HG03521 (cell line): ENCODE measurements around the gene ANTXRL.
"Not testable (repeated sequence)": the region's sequence is repeated elsewhere in the genome, so short reads cannot be mapped to it uniquely, and the experiment has no call there.

ENCODE experiments used
- ATAC-seq: cut with Tn5 transposase; IDR thresholded peaks from one replicate; pipeline ENCODE4 v1.9.1; 2021; ENCODE audit warnings: mild to moderate bottlenecking, moderate library complexity; ENCODE audit not compliant: unreplicated experiment

ANTXRL gene

DNA sequence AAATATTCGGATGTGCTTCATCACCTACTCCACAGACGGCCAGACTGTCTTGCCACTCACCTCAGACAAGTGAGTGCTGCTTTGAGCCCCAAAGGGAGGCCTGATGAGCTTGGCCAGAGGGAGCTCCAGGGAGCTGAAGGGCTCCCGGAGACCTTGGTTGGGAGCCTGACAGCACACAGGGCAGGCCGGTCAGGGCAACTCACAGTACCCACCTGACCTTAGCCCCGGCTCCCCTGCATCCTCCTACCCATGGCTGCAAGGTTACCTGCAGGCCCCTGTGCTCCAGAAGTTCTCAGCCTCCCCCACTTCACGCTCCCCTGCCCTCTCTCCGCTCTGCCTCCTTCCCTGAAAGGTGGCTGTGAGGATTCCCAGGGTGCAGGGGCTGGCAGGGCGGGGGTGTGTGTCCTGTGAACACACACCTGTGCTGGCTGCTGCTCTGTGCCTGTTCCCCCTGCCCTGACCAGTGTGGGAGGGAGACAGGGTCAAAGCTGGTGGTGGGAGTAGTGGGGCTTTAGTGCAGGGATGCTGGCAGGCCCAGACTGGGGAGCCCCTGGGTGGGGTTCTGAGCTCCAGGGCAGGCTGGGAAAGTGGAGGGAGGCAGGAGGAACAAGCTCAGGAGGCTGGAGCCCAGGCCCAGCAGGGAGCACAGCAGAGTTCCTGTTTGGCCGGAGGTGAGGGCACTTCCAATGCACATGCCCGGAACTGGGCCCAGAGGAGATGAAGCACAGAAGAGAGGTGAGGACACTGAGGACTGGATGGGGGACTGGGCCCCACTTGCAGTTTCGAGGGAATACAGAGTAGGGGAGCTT, 7.2 kb downstream of the ANTXRL start:
- no peak for ATAC-seq

DNA sequence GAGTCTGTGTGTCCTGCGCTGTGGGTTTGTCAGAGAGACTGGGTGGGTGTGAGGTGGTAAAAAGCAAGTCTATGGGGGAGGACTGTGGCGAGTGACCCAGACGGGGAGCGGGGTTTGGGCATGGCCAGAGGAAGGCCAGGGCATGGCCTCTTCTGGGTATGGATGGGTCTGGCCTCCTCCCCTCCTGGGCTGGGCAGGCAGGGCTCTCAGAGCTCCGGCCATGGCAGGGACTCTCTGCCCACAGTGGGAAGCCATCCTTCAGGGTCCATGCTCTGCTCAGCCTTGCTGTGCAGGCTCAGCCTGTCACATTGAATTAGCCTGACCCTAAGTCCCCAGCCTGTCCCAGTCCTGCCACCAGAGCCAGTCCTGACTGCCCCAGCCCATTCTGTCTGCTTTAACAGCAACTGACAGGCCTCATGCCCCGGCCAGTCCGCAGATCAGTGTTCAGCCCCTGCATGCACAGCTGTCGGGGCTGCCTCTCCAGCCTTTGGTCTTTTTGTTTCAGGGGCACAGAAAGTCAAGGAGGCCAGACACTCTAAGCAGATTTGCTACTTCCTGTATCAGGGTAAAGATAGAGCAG, 7.9 kb downstream of the ANTXRL start:
- no peak for ATAC-seq

DNA sequence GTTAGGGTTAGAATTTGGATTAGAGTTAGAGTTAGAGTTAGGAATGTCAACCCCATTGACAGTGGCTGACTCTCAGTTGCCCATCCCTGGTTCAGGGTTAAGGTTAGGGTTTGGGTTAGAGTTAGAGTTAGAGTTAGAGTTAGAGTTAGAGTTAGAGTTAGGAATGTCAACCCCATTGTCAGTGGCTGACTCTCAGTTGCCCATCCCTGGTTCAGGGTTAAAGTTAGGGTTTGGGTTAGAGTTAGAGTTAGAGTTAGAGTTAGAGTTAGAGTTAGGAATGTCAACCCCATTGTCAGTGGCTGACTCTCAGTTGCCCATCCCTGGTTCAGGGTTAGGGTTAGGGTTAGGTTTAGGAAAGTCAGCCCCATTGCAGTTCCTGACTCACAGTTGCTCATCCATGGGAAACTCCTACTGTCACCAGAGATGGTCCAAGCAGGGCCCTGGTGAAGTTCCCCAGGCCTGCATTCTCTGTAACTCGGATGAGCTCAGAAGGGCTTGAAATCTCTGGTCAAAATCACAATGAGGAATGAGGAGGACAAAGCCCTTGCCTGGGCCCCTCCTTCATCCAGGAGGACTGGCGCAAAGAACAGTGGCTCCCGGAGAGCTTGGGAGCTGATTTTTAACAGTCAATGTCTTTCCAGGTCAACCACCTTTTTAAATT, 8.7 kb downstream of the ANTXRL start:
- not testable (repeated sequence) for ATAC-seq

DNA sequence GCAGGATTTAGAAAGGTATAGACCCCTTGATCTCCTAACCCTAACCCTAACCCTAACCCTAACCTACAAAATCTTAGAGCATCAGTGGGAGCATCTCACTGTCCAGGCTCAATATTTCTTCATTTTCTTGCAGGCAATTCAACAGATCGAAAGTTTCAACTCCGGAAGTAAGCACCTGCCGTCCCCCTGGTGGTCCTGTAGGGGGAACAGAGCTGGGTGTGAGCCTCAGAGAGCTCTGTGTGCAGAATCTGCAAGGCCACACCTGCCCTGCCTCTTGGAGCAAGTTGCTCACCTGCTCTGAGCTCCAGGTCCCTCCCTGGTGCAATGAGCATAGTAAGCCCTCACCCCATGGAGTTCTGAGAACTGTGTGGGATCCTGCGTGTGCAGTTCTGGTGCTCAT, 9.3 kb downstream of the ANTXRL start:
- ATAC-seq = not testable (repeated sequence)

DNA sequence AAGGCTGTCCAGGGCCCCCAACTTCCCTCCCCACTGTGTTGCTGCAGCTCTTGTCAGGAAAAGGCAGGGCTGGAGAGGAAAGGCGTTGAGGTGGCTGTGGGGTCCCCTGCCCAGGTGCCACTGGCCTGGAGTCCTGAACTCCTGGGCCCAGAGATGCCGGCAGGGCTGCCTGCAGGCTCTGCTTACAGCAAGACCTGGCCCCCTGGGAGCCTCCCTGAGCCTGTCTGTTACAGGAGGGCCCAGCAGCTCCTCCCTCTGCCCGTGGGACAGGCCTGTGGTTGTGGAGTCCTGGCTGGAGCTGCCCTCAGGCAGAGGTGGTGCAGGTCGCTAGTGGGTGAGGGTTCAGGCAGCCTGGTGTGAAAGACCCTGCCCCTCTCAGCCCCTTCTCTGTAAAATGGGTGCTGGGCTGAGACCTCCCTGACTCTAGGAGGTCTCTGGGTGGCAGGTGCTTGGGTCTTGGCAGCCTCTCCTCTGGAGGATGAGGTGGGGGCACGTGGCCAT, 9.9 kb downstream of the ANTXRL start:
- ATAC-seq = no peak

DNA sequence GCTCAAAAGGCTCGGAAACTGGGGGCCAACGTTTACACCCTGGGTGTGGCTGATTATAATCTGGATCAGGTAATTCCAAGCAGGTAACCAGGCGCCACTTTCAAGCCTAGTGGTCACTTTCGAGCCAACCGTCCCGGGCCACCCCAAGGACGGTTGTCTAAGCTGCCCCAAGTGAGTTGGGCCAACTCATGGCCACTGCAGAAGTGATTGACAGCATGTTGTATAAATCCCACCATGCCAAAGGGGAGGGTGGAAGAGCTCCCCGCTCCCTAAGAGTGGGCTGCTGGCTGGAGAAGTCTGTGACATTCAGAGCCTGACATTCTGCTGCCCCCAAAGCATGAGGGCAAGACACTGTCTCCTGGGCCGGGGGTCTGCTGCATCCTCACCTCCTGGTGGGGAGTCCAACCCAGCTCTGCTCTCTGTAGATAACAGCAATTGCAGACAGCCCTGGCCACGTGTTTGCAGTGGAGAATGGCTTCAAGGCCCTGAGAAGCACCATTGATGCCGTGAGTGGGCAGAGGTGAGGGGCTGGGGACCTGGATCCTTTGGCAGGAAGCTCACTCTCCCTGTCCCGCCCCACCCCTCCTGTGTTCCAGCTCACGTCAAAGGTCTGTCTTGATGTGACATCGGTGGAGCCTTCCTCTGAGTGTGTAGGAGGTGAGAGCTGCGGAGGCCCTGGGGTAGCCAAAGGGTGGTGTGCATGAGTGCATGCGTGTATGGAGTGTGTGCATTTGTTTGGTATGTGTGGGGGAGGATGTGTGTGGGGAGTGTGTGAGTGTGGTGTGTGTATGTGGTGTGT, 10.8 kb downstream of the ANTXRL start:
- no peak for ATAC-seq

DNA sequence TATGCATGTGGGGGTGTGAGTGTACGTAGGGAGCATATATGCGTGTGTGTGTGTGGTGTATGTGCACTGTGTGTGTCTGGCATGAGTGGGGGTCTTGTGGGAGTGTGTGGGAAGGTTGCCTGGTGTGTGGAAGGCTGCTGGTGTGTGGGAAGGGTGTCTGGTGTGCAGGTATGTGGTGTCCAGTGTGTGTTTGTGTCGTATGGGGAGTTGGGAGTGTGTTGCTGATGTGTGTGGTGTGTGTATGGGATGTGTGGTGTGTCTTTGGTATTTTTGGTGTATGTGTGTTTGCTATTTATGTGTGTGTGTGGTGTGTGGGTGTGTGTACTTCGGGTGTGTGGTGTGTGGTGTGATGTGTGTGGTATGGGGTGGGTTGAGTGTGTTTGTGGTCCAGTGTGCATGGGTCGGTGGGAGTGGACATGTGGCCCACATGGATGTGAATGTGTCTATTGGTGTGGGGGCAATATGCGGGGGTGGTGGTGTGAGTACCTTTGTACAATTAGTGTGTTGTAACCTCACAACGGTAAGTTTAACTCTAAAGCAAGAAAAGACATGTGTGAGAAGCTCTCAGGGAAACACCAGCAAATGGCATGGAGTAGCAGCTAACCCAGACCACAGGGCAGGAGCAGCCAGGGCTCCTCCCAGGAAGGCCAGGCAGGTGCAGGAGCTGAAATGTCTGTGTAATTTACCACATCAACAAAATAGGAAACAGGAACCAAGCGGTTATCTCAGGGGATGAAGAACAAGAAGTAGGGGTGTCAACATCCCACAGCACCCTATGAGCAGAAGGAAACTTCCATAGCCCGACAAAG, 11.9 kb downstream of the ANTXRL start:
- ATAC-seq = no peak

- ATAC-seq = no peak
Observed at GRCh38 chr10:46299286-46299535, 12.4 kb downstream of the ANTXRL start.

DNA sequence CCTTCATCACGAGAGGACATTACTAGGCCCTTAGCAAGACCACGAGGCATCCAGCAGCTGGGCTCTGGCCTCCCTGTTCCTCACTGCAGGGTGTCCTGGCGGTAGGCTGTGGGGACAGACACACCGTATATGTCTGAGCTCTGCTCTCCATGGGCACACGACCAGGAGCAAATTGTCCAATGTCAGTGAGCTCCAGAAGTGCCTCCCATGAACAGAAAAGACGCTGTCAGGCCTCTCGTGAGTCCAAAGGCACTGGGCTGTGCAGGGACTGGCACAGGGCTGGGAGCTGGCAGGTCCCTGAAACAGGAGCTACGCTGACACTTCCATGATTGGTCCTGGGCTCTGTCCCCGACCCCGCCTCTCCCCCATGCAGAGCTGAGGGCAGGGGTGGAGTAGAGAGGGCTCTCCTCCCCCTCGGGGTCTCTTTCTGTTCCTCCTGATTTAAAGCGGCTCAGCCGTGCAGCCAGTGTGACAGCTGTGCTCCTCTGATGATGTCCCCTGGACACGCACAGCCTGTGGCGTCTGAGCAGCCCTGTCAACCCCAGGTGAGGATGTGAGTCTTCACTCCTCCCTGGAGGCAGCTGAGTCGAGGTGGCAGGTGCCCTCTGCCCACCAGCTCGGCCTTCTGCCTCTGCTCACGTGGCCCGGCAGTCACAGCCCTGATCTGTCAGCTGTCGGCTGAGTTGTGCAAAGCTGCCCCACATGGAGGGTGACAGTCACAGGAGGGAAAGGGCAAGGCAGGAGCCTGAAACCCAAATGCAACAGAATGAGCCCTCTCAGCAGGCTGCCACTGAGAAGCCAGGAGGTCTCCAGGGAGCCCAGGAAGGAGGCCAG, 13.0 kb downstream of the ANTXRL start:
- no peak for ATAC-seq

- ATAC-seq = not testable (repeated sequence)
Observed at GRCh38 chr10:46300370-46300711, 13.5 kb downstream of the ANTXRL start.

DNA sequence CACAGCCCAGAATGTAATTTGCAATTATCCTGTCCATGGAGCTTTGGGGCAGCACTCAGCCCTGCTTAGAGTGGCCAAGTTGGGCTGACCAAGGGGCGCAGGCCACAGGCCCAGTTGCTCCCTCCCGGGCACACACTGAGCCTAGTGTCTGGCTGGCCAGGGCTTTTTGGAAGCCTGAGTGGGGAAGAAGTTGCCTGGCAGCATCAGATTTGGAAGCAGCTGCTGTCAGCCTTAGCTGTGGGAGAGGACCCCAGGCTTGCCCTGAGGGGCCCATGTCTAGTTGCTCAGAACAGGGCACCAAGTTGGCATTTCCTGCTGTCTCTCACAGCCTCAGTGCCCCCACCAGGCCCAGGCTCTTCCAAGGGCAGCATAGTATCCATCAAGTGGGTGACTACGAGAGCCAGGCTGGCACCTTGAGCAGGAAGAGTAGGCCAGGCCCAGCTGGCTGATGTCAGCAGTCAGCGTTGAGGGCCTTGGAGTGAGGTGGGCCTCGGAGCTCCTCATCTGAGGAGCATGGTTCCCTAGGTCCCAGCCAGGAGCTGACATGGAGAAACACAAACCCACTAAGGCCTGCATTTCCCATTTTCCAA, 14.4 kb downstream of the ANTXRL start:
- no peak for ATAC-seq

DNA sequence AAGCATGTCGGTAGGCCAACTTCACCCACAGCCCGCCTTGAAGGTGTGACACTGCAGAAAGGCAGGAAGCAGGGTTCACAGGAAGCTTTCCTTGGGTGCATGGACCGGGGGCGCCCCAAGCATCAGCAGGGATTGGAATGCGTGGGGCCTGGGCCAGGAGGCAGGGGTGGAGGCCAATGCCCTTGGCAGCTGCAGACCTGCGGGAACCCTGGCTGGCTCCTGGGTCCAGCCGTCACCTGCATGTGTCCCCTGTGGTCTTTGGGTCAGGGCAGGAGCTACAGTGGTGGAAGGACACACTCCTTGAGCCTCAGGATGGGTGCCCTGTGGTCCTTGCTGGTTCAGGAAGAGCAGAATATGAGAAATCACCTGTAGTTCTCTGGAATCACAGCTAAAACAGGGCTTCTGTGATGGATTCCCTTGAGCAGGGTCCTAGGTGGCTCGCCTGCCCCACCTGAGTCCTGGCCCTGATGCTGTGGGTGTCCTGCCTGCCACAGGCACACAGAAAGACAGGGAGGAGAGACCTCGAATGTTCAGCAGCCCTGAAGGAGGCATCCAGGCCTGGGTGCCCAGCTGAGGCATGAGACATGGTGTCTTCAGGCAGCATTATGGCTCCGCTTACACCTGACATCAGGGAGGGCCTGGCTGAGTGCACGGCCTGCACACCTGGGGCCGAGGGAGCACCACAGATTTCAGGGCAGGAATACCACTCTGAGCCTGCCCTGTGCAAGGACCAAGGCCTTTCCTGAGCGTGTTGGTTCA, 15.1 kb downstream of the ANTXRL start:
- ATAC-seq = no peak

GRCh38 chr10:46302765-46303352, 16.1 kb downstream of the ANTXRL start:
- ATAC-seq = not testable (repeated sequence)

DNA sequence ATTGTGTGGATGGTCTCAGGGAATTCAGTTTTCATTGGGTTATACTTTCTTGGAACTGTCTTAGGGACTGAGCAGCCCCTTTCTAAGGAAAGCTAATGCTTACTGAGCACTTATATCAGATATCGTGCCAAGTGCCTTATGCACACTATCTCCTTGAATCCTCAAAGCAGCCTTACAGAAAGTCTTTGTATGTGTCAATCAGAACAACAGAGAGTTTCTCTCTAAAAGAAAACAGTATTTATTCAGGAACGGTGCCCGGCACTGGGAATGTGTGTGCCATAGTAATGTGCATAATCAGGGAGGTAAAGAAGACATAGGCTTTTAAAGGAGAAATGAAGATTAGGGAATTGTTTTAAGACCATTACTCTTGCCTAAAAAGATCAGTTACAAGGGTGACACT, 17.3 kb downstream of the ANTXRL start:
- ATAC-seq = no peak

- ATAC-seq = not testable (repeated sequence)
Observed at GRCh38 chr10:46304671-46305070, 17.9 kb downstream of the ANTXRL start.

DNA sequence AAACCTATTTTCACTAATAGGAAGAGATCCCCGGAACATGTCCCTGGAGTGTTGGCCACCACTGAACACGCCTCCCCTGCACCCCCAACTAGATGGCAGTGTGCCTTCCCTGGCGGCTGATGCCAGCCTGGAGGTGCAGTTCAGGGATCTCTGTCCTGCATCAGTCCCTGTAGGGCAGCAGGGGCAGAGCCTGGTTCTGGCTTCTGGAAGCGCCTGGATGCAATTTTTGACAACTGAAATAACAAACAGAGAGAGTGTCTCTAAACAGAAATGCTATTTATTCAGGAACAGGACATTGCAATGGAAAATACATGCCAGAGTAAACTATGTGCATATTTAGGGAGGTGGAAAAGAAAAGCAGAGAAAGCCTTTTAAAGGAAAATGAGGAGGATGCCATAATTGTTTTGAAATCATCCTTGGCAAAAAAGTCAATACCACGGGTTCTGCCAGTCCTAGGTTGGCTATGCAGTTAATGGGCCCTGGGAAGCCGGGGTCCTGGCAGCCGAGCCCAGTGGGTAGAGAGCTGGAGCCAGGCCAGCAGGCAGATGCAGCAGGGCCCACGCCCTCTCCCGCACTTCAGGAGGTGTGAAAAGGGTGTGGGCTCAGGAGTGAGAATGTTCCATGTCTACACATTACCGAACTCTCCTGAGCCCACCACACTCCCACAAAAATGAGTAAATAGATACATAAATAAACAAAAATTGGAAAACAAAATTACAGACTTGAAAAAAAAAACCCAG, 18.5 kb downstream of the ANTXRL start:
- no peak for ATAC-seq

DNA sequence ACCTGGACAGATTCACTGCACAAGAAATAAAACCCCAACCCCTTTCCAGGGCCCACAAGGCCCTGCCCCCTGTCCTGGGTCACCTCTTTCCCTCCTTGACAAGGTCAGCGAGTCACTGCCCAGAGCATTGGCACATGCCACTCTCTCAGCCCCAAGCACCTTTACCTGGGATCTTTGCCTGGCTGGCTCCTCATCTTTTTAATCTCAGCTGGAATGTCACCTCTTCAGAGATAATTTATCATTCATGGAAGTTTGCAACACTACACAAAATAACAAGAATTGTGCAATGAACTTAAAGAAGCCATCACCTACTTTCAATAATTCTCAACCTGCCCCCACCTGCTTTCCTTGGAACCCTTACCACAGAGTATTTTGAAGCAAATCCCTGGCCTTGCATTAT, 19.2 kb downstream of the ANTXRL start:
- no peak for ATAC-seq
